ENCODE results near the gene FAM234A.

Gene FAM234A

DNA sequence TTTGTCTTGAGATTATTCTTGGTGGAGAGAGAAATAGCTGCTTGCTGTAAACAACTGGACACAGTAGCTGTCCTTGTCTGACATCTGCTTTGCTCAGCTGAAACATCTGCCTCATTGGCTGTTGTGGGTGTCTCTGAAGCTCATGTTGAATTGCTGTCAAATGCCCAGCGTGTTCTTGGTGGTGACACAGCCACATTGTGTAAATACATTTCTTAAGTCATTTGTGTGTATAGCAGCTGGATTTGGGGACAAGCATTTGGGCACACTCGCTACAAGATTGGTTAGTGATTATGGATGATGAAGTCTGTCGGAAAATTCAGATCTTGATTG lies 5.3 kb downstream of the FAM234A start:
- TF ChIP-seq, protein P1, sequence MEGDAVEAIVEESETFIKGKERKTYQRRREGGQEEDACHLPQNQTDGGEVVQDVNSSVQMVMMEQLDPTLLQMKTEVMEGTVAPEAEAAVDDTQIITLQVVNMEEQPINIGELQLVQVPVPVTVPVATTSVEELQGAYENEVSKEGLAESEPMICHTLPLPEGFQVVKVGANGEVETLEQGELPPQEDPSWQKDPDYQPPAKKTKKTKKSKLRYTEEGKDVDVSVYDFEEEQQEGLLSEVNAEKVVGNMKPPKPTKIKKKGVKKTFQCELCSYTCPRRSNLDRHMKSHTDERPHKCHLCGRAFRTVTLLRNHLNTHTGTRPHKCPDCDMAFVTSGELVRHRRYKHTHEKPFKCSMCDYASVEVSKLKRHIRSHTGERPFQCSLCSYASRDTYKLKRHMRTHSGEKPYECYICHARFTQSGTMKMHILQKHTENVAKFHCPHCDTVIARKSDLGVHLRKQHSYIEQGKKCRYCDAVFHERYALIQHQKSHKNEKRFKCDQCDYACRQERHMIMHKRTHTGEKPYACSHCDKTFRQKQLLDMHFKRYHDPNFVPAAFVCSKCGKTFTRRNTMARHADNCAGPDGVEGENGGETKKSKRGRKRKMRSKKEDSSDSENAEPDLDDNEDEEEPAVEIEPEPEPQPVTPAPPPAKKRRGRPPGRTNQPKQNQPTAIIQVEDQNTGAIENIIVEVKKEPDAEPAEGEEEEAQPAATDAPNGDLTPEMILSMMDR (IDR thresholded peaks at IDR 0.05; ENCODE audit: low read depth, low read length, missing control alignments) = no peak
- no peak overlapping the region for H3K4me3 ChIP-seq (ENCODE audit: low read depth, low read length)
- no peak for DNase-seq (ENCODE audit: low read depth)

DNA sequence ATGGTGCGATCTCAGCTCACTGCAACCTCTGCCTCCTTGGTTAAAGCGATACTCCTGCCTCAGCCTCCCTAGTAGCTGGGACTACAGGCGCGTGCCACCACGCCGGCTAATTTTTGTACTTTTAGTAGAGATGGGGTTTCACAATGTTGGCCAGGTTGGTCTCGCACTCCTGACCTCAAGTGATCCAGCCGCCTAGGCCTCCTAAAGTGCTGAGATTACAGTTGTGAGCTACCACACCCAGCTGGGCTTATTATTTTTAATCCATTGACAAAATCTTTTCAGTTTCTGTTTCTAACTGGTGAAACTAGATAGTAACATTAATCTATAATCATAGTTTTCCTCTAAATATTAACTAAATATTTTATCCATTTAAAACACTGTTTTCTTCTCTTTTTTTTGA lies 5.9 kb downstream of the FAM234A start:
- no peak overlapping the region for H3K4me3 ChIP-seq (ENCODE audit: low read depth, low read length)
- DNase-seq (ENCODE audit: low read depth) = no peak
- TF ChIP-seq, protein P1 (IDR thresholded peaks at IDR 0.05; ENCODE audit: low read depth, low read length, missing control alignments) = no peak

DNA sequence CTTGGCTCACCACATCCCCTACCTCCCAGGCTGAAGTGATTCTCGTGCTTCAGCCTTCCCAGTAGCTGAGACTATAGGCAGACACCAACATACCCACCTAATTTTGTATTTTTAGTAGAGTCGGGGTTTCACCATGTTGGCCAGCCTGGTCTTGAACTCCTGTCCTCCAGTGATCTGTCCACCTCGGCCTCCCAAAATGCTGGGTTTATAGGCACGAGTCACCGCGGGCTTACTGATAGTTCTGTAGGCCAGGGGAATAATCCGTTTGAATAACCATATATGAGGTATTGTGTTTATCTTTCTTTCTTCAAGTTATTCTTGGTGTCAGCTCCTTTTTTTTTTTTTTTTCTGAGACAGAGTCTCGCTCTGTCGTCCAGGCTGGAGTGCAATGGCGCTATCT lies 7.7 kb downstream of the FAM234A start:
- no peak for DNase-seq (ENCODE audit: low read depth)
- no peak overlapping the region for H3K4me3 ChIP-seq (ENCODE audit: low read depth, low read length)
- TF ChIP-seq, protein P1 (IDR thresholded peaks at IDR 0.05; ENCODE audit: low read depth, low read length, missing control alignments) = no peak

DNA sequence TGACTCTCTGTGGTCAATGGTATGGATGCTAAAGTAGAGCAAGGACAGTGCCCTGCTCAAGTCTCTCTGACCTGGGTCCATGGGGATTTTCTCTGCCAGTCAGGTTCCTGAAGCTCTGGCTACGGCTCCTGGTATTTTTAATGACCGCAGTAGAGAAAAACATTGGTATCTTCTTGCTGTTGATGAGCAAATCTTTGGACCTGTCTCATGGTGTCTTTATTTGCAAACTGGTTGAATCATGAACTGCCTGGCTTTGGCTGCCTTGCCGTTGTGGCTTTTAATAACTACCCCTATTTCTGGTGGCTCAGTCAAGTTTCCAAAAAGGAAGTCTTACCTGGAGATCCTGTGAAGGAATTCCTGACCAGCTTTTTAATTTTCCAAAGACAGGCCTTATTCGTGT lies 8.7 kb downstream of the FAM234A start:
- TF ChIP-seq, protein P1 (IDR thresholded peaks at IDR 0.05; ENCODE audit: low read depth, low read length, missing control alignments) = no peak
- no peak overlapping the region for H3K4me3 ChIP-seq (ENCODE audit: low read depth, low read length)
- DNase-seq (ENCODE audit: low read depth) = no peak

DNA sequence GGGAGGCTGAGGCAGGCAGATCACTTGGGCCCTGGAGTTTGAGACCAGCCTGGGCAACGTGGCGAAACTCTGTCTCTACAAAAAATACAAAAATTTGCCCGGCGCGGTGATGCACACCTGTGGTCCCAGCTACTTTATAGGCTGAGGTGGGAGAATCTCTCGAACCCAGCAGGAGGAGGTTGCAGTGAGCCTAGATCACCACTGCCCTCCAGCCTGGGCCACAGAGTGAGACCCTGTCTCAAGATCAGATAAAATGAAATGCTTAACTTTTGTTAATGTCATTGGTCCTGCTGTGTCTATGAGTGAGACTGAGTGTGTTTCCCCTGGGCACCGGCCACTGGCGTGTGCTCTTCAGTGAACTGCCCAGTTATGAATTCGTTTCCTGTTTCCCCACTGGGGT lies 10.5 kb downstream of the FAM234A start:
- TF ChIP-seq, protein P1 (IDR thresholded peaks at IDR 0.05; ENCODE audit: low read depth, low read length, missing control alignments) = no peak
- no peak overlapping the region for H3K4me3 ChIP-seq (ENCODE audit: low read depth, low read length)
- no peak for DNase-seq (ENCODE audit: low read depth)

DNA sequence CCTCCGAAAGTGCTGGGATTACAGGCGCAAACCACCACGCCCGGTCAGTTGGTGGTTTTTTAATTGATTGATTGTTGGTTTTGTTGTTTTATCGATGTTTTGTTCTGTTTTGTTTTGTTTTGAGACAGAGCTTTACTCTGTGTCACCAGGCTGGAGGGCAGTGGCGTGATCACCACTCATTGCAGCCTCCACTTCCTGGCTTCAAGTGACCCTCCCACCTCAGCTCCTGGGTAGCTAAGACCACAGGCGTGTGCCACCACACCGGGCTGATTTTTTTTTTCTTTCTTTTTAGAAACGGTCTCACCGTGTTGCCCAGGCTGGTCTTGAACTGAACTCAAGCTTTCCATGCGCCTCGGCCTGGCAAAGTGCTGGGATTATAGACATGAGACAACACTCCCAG lies 12.4 kb downstream of the FAM234A start:
- H3K4me3 ChIP-seq (ENCODE audit: low read depth, low read length) = no peak overlapping the region
- TF ChIP-seq, protein P1 (IDR thresholded peaks at IDR 0.05; ENCODE audit: low read depth, low read length, missing control alignments) = no peak
- no peak for DNase-seq (ENCODE audit: low read depth)

DNA sequence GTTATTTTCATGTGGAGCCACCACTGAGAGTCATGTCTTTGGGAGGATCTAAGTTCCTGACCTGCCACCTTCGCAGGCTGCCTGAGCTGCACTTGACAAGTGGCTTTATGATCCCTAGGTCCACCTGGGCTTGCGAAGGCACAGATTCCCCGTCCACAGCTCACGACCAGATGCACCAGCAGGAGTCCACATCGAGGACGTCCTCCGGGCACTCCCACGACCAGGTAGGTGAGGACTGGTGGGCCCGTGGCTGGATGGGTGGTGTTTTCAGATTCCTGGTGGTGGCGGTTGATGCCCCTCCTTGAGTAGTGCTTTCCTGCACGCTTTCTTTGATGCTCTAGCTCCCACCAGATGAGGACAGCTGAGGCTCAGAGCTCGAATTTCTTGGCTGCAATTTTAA lies 14.8 kb downstream of the FAM234A start:
- DNase-seq (ENCODE audit: low read depth) = no peak
- H3K4me3 ChIP-seq (ENCODE audit: low read depth, low read length) = no peak overlapping the region
- TF ChIP-seq, protein P1 (IDR thresholded peaks at IDR 0.05; ENCODE audit: low read depth, low read length, missing control alignments) = no peak
